ENCODE data around the gene PLXDC2.

PLXDC2 gene

GRCh38 chr10:20006169-20006870 is 190.1 kb downstream of the PLXDC2 start:
- TF ChIP-seq CTCF (IDR thresholded peaks at IDR 0.05; ENCODE audit: control insufficient read depth, extremely low read depth, insufficient read depth), result no peak
- no peak for DNase-seq (ENCODE audit: low read depth)

DNA sequence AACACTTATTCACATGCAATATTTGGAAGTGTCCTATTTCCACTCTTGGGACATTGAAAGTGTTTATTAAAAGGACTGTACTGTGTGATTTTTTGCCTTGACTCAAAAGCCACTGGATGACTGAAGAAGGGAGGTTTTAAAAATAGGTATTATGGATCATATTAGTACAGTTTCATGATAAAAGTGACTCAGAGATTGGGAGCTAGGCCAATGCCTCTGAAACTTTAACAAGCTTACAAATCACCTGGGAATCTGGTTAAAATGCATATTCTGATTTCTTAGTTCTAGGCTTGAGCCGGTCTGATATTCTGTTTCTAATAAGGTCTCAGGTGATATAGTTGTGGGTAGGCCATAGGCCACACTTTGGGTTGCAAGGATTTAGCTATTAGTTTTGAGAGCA is 191.2 kb downstream of the PLXDC2 start:
- TF ChIP-seq CTCF (IDR thresholded peaks at IDR 0.05; ENCODE audit: control insufficient read depth, extremely low read depth, insufficient read depth), result no peak
- DNase-seq (ENCODE audit: low read depth), result no peak
- H3K4me3 ChIP-seq (ENCODE audit: low read depth, low read length), result no peak overlapping the region

More at GRCh38 chr10:20006169-20006870, 190.1 kb downstream of the PLXDC2 start:
- H3K4me3 ChIP-seq (ENCODE audit: low read depth, low read length), result no peak overlapping the region

DNA sequence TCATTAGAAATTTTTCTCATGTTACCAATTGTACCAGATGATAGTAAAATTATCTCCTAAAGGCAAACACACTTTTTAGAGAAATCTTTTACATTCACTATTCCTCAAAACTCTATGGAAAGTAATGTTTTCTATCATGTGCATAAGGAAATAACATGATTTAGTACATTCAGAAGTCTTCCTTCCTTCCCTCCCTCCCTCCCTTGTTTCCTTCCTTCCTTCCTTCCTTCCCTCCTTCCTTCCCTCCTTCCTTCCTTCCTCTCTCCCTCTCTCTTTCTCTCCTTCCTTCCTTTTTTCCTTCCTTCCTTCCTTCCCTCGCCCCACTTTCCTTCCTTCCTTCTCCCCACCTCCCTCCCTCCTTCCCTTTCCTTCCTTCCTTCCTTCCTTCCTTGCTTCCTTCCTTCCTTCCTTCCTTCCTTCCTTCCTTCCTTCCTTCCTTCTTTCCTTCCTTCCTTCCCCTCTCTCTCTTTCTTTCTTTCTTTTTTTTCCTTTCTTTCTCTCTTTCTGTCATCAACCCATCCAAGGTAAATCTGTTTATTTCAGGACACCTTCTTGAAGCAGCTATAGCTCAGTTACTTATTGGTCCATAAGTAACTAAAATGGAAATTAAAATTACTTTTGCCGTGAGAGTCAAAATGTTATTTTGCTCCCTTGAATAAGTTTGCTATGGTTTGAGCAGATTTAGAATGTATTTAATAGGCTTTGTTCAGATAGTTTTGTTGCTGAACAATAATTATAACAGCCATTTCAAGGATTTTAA is 197.9 kb downstream of the PLXDC2 start:
- no peak for TF ChIP-seq CTCF (IDR thresholded peaks at IDR 0.05; ENCODE audit: control insufficient read depth, extremely low read depth, insufficient read depth)
- DNase-seq (ENCODE audit: low read depth), result no peak
- no peak overlapping the region for H3K4me3 ChIP-seq (ENCODE audit: low read depth, low read length)

DNA sequence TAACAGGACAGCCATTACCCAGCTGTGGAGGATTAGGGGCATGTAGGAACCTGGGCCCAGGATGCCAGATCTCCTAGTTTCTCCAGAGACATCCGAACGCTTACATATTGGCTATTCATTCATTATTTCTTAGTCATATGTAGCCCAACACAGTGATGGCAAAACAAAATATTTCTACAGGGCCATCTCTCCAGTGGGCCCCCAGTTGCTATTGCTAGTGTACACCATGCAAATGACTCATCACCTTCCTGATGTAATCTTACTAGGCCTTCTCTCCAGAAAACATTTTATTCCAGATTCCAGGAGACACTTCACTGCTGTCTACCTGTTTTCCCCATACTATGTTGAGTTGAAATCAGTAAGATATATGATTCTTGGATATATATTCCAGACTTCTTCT is 201.7 kb downstream of the PLXDC2 start:
- H3K4me3 ChIP-seq (ENCODE audit: low read depth, low read length), result no peak overlapping the region
- no peak for DNase-seq (ENCODE audit: low read depth)
- TF ChIP-seq CTCF (IDR thresholded peaks at IDR 0.05; ENCODE audit: control insufficient read depth, extremely low read depth, insufficient read depth), result no peak

GRCh38 chr10:20020677-20021076 is 204.4 kb downstream of the PLXDC2 start:
- no peak overlapping the region for H3K4me3 ChIP-seq (ENCODE audit: low read depth, low read length)
- no peak for DNase-seq (ENCODE audit: low read depth)
- TF ChIP-seq CTCF (IDR thresholded peaks at IDR 0.05; ENCODE audit: control insufficient read depth, extremely low read depth, insufficient read depth), result no peak

DNA sequence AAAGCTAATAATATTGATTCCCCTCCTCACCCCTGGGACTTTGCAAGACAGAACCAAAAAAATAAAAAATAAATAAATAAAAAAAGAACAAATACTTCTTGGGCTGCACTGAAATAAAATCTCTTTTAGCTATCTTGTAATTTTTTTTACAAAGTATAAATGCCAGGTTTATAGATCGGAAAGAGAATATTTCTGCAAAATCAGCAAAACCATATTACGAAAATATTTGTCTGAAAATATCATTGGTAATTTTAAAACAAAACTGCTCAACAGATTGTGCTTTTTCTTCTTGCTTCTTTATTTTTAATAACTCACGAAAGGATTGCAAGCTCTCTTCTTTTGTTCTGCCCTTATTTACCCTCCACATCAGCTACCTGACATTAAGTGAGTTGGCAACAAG is 213.3 kb downstream of the PLXDC2 start:
- no peak overlapping the region for H3K4me3 ChIP-seq (ENCODE audit: low read depth, low read length)
- no peak for DNase-seq (ENCODE audit: low read depth)
- no peak for TF ChIP-seq CTCF (IDR thresholded peaks at IDR 0.05; ENCODE audit: control insufficient read depth, extremely low read depth, insufficient read depth)
